HCT116 (cell line): ENCODE data around the gene IFNA10. TPM values are rescaled to one million over a fixed set of nuclear protein-coding genes. Genes with fewer than 3 reads are reported as not detected.
"Not testable (repeated sequence)": the region's sequence is repeated elsewhere in the genome, so short reads cannot be mapped to it uniquely, and the experiment has no call there.

ENCODE experiments used
- ATAC-seq: fragments of 200-7000 bp; cut with Tn5 transposase; 2 replicates; pipeline ENCODE4 v1.9.1; 2020; ENCODE audit warnings: mild to moderate bottlenecking, moderate library complexity
- BruUV-seq: library from RNA; stranded (reverse); fragments of 400-500 nt; replicated peaks from 2 replicates; lab custom pipeline; 2021; lab: Mats Ljungman, UMichigan
- CTCF ChIA-PET: fragments of 300-600 bp; sonication (Branson Sonifier 250); formaldehyde crosslinking; loops from one replicate; lab custom pipeline; 2021; ENCODE audit warnings: antibody characterized with exemption; lab: Charles Lee
- POLR2A ChIA-PET: fragments of 300-600, 350-600 bp; sonication (Branson Sonifier 250); formaldehyde crosslinking; loops from one replicate; lab custom pipeline; 2021; ENCODE audit warnings: antibody characterized with exemption; lab: Charles Lee
- RAD21 ChIA-PET, 2 experiments: fragments of 300-600 bp; sonication (Branson Sonifier 250); formaldehyde crosslinking; loops; one replicate each; lab custom pipeline; 2023; ENCODE audit warnings: low total read pairs in 2 of 2; ENCODE audit not compliant: uncharacterized antibody in 2 of 2, unreplicated experiment in 2 of 2, low non-redundant PET in 1 of 2; lab: Charles Lee
- DNase-seq: peaks from one replicate; pipeline ENCODE4 v3.0.0-alpha.2; 2010; ENCODE audit warnings: low read depth, low spot score
- H2AFZ ChIP-seq: fragments of 200-600 bp; shearing (Covaris generic), sonication (generic); 2 replicates; pipeline ENCODE4 v1.6.1; 2017; ENCODE audit warnings: low read depth, mixed run types, mixed read lengths, antibody characterized with exemption, low read length; ENCODE audit not compliant: poor library complexity, severe bottlenecking
- H3K27ac ChIP-seq: 2 replicates; pipeline ENCODE4 v1.5.1; 2012; ENCODE audit warnings: low read depth, low read length
- H3K27me3 ChIP-seq: fragments of 200-600 bp; sonication (generic); 2 replicates; pipeline ENCODE4 v1.6.1; 2016; ENCODE audit warnings: mixed run types, low read length, mixed read lengths; ENCODE audit not compliant: insufficient read depth
- H3K36me3 ChIP-seq, 2 experiments: fragments of 200-500 bp in 1 of 2; fragments of 200-600 bp in 1 of 2; sonication (Bioruptor generic) in 1 of 2; sonication (generic) in 1 of 2; 2 replicates each; pipeline versions ENCODE4 v1.5.1 to v1.6.1; 2014 to 2016; ENCODE audit warnings: low read length in 2 of 2, inconsistent platforms in 1 of 2, mixed read lengths in 1 of 2, mixed run types in 1 of 2; ENCODE audit not compliant: insufficient read depth in 2 of 2, control insufficient read depth in 1 of 2
- H3K4me1 ChIP-seq, 2 experiments: fragments of 200-600 bp in 1 of 2; sonication (generic) in 1 of 2; 2 replicates each; pipeline versions ENCODE4 v1.5.1 to v1.6.1; 2012 to 2017; ENCODE audit warnings: low read length in 2 of 2, inconsistent platforms in 1 of 2, mild to moderate bottlenecking in 1 of 2, mixed read lengths in 1 of 2, mixed run types in 1 of 2, moderate library complexity in 1 of 2; ENCODE audit not compliant: insufficient read depth in 2 of 2, control insufficient read depth in 1 of 2
- H3K4me2 ChIP-seq: fragments of 200-600 bp; sonication (generic); 2 replicates; pipeline ENCODE4 v1.6.1; 2017; ENCODE audit warnings: mixed run types, low read length, mixed read lengths
- H3K4me3 ChIP-seq, 2 experiments: fragments of 200-600 bp in 1 of 2; sonication (generic) in 1 of 2; replicated peaks in 1 of 2; 2 replicates each; pipeline ENCODE4 v1.5.1; 2011 to 2016; ENCODE audit warnings: low read length in 2 of 2, control low read depth in 1 of 2, low read depth in 1 of 2, mild to moderate bottlenecking in 1 of 2, mixed read lengths in 1 of 2, mixed run types in 1 of 2
- H3K79me2 ChIP-seq: fragments of 200-600 bp; sonication (generic); 2 replicates; pipeline ENCODE4 v1.6.1; 2017; ENCODE audit warnings: mild to moderate bottlenecking, mixed run types, low read length, moderate library complexity, mixed read lengths; ENCODE audit not compliant: insufficient read depth
- H3K9ac ChIP-seq: fragments of 200-600 bp; sonication (generic); 2 replicates; pipeline ENCODE4 v1.6.1; 2016; ENCODE audit warnings: low read length, mixed read lengths
- H3K9me2 ChIP-seq: fragments of 200-600 bp; sonication (generic), shearing (Covaris generic); 2 replicates; pipeline ENCODE4 v1.6.1; 2017; ENCODE audit warnings: mixed run types, mild to moderate bottlenecking, moderate library complexity; ENCODE audit not compliant: insufficient read depth
- H3K9me3 ChIP-seq, 2 experiments: fragments of 200-500 bp in 1 of 2; fragments of 200-600 bp in 1 of 2; sonication (Bioruptor generic) in 1 of 2; sonication (generic) in 1 of 2; 2 replicates each; pipeline ENCODE4 v1.6.1; 2014 to 2017; ENCODE audit warnings: low read length in 2 of 2, mixed read lengths in 2 of 2, inconsistent platforms in 1 of 2, low read depth in 1 of 2, mild to moderate bottlenecking in 1 of 2, mixed run types in 1 of 2, moderate library complexity in 1 of 2; ENCODE audit not compliant: control insufficient read depth in 1 of 2, insufficient read depth in 1 of 2
- H4K20me1 ChIP-seq: fragments of 200-600 bp; sonication (generic), shearing (Covaris generic); 2 replicates; pipeline ENCODE4 v1.6.1; 2017; ENCODE audit warnings: mixed run types, mild to moderate bottlenecking, moderate library complexity; ENCODE audit not compliant: insufficient read depth
- CEBPB ChIP-seq: IDR thresholded peaks from 2 replicates; pipeline ENCODE4 v1.6.1; 2012; ENCODE audit warnings: low read depth
- ELF1 ChIP-seq: IDR thresholded peaks from 2 replicates; pipeline ENCODE4 v1.6.1; 2012; ENCODE audit warnings: low read depth, borderline replicate concordance
- EZH2 ChIP-seq: fragments of 200-600 bp; sonication (generic); IDR thresholded peaks from 2 replicates; pipeline ENCODE4 v1.6.1; 2017; ENCODE audit warnings: antibody characterized with exemption, mixed run types
- EZH2phosphoT487 ChIP-seq: fragments of 200-600 bp; IDR thresholded peaks from 2 replicates; pipeline ENCODE4 v1.6.1; 2018; ENCODE audit warnings: antibody characterized with exemption, borderline replicate concordance
- FOSL1 ChIP-seq: IDR thresholded peaks from 2 replicates; pipeline ENCODE4 v1.6.1; 2012; ENCODE audit warnings: low read depth
- JUND ChIP-seq: IDR thresholded peaks from 2 replicates; pipeline ENCODE4 v1.6.1; 2012
- RAD21 ChIP-seq: IDR thresholded peaks from 2 replicates; pipeline ENCODE4 v1.6.1; 2012; ENCODE audit warnings: low read depth, mild to moderate bottlenecking
- SIN3A ChIP-seq: IDR thresholded peaks from 2 replicates; pipeline ENCODE4 v1.6.1; 2012; ENCODE audit warnings: low read depth
- ZFX ChIP-seq: fragments of 450-650 bp; IDR thresholded peaks from 2 replicates; pipeline ENCODE4 v1.6.1; 2017
- ZNF274 ChIP-seq: fragments of 200-500 bp; sonication (Bioruptor generic); IDR thresholded peaks from 2 replicates; pipeline ENCODE4 v1.6.1; 2014; ENCODE audit warnings: mild to moderate bottlenecking, low read depth, low read length, inconsistent platforms
- intact Hi-C: fragments of 100-400 bp; cut with micrococcal nuclease; formaldehyde crosslinking; loops from 2 replicates; pipeline ENCODE4 v1.10.0; 2022
- total RNA-seq: library from RNA; stranded (reverse); gene quantifications from one replicate; pipeline ENCODE4 v1.2.1, GENCODE V29; 2021; ENCODE audit not compliant: unreplicated experiment
- TF ChIP-seq, protein P1 (sequence below), 3 experiments: fragments of 200-600 bp in 1 of 3; sonication (generic) in 1 of 3; IDR thresholded peaks in 2 of 3; conservative IDR thresholded peaks in 1 of 3; 2 replicates each; pipeline ENCODE4 v1.5.1; 2012 to 2017; ENCODE audit warnings: low read depth in 2 of 3, low read length in 2 of 3, antibody characterized with exemption in 1 of 3, borderline replicate concordance in 1 of 3, control low read depth in 1 of 3, mild to moderate bottlenecking in 1 of 3, mixed read lengths in 1 of 3, mixed run types in 1 of 3, moderate library complexity in 1 of 3; ENCODE audit not compliant: insufficient read depth in 1 of 3
- TF ChIP-seq, protein P2 (sequence below): IDR thresholded peaks from 2 replicates; pipeline ENCODE4 v1.6.1; 2011; ENCODE audit warnings: mild to moderate bottlenecking, low read length, moderate library complexity; ENCODE audit not compliant: insufficient replicate concordance; ENCODE audit errors: extremely low read depth

IFNA10 gene
- total RNA-seq, 1 experiment from 2014 or later: not detected

DNA sequence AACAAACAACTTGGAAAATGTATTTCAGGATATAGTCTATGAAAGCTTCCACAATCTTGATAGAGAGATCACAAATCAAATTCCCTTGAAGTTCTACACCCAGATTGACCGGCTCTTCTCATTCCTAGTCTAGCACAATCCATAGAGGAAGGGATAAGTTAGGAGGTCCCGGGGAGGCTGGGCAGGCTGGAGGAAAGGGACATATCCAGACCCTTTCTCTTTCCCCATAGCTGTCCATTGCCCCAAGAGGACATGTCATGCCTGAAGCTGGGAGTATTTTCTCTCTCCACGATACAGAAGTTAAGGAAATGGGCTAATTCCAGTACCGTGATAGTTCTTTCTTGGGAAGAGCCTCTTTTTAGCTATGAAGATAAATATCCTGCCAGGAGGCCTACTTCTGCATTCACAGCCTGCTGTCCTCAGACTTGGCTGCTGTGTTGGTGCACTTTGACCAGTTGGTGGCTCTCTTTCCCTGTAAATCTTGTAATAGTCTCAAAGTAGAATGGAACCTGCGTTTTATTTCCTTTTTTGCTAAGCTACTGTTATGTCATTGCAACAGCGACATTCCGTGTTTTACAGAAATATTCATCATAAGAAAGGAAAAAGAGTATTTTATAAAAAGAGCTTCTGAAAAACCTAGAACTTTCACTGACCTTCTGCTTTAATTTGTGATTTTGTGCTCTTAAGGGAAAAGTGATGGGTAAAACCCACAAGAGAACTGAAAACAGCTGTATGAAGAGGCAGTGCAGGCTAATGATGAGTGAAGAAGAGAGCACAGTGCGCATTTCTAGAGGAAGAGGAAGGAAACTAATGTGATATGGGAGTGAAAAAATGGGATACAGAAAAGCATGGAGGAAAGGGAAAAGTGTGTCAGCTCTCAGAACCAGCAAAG is 28.8 kb upstream of the IFNA10 start:
- H3K27ac ChIP-seq, H3K27me3 ChIP-seq, H3K4me3 ChIP-seq, H3K9me3 ChIP-seq, H4K20me1 ChIP-seq, H3K36me3 ChIP-seq, H3K9me2 ChIP-seq, BruUV-seq, H3K4me1 ChIP-seq, H3K79me2 ChIP-seq, H3K9ac ChIP-seq: not testable (repeated sequence)
- POLR2A ChIA-PET: interaction anchor here (0.7 kb wide), 1 partner anchor 285 kb away, joined by 3 read pairs; no protein-coding TSS in a partner anchor
- Histone ChIP-seq H3K4me2 (peak overlapping the region; percentile 44), H2AFZ (peak overlapping the region; percentile 59)
- RAD21 ChIA-PET: interaction anchor here (0.6 to 1.0 kb wide), 3 partner anchors 83 to 558 kb away, joined by 3 to 4 read pairs (median 3); no protein-coding TSS in a partner anchor
- TF ChIP-seq, protein P1, sequence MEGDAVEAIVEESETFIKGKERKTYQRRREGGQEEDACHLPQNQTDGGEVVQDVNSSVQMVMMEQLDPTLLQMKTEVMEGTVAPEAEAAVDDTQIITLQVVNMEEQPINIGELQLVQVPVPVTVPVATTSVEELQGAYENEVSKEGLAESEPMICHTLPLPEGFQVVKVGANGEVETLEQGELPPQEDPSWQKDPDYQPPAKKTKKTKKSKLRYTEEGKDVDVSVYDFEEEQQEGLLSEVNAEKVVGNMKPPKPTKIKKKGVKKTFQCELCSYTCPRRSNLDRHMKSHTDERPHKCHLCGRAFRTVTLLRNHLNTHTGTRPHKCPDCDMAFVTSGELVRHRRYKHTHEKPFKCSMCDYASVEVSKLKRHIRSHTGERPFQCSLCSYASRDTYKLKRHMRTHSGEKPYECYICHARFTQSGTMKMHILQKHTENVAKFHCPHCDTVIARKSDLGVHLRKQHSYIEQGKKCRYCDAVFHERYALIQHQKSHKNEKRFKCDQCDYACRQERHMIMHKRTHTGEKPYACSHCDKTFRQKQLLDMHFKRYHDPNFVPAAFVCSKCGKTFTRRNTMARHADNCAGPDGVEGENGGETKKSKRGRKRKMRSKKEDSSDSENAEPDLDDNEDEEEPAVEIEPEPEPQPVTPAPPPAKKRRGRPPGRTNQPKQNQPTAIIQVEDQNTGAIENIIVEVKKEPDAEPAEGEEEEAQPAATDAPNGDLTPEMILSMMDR (IDR thresholded peaks at IDR 0.05 in 2 of 3, conservative IDR thresholded peaks at IDR 0.05 in 1 of 3; ENCODE audit: borderline replicate concordance in 1 of 3, insufficient read depth in 1 of 3, low read depth in 2 of 3, low read length in 2 of 3): peak; percentile 68 to 73 (median 68)
- TF ChIP-seq RAD21: peak; percentile 80
- CTCF ChIA-PET: interaction anchor here (0.6 to 2.6 kb wide), 33 partner anchors 9 to 1008 kb away, joined by 3 to 22 read pairs (median 5); partner anchors contain the start of gene CDKN2B
- intact Hi-C loops: loop anchor here (1.0 to 10.0 kb wide), 2 partner anchors 270 to 559 kb away; no protein-coding TSS in a partner anchor
- DNase-seq (peak; percentile 56), ATAC-seq (peak; percentile 97)

DNA sequence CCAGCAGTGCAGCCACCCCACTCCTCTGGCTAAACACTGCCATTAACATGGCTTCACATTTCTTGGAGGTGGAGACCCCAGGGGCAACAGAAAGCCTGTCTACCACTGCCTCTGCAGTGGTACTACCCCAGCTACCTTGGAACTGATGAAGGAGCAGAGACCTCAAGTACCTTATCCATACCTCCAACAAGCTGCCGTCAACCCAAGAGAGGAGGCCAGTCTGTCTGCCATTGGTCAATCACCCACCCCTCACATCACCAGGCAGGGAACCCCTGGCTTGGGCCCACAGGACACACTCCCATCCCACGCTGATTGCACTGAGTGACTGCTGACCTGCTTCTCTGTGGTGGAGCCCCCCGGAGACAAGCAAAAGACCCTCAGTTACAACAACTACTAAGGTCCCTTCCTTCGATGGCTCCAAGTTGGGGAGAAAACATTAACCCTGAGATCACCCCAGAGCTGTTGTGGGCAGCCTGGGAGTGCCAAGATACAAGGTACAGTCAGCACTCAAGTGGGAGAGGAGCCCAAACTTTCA is 27.3 kb upstream of the IFNA10 start:
- CTCF ChIA-PET: interaction anchor here (1.6 kb wide), 1 partner anchor 19 kb away, joined by 3 read pairs; no protein-coding TSS in a partner anchor
- Histone ChIP-seq H3K9me3 (no peaks in the 10 kb centered on the region), H2AFZ (no peak overlapping the region), H3K27ac (no peak overlapping the region), H3K79me2 (no peaks in the 10 kb centered on the region), H3K9ac (no peak overlapping the region), H3K4me3 (no peak overlapping the region), H3K9me2 (no peaks in the 10 kb centered on the region), H3K4me2 (no peak overlapping the region), H4K20me1 (no peaks in the 10 kb centered on the region), H3K4me1 (no peaks in the 10 kb centered on the region), H3K36me3 (no peaks in the 10 kb centered on the region), H3K27me3 (no peaks in the 10 kb centered on the region)
- ATAC-seq (no peak), DNase-seq (no peak)
- RAD21 ChIA-PET: no interaction called here
- POLR2A ChIA-PET: no interaction called here
- no TSS peak for BruUV-seq
- intact Hi-C loops: loop anchor here (10.0 kb wide), 1 partner anchor 561 kb away; no protein-coding TSS in a partner anchor
- TF ChIP-seq, protein P2, sequence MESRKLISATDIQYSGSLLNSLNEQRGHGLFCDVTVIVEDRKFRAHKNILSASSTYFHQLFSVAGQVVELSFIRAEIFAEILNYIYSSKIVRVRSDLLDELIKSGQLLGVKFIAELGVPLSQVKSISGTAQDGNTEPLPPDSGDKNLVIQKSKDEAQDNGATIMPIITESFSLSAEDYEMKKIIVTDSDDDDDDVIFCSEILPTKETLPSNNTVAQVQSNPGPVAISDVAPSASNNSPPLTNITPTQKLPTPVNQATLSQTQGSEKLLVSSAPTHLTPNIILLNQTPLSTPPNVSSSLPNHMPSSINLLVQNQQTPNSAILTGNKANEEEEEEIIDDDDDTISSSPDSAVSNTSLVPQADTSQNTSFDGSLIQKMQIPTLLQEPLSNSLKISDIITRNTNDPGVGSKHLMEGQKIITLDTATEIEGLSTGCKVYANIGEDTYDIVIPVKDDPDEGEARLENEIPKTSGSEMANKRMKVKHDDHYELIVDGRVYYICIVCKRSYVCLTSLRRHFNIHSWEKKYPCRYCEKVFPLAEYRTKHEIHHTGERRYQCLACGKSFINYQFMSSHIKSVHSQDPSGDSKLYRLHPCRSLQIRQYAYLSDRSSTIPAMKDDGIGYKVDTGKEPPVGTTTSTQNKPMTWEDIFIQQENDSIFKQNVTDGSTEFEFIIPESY: no peak
- TF ChIP-seq SIN3A (no peak), CEBPB (no peak), EZH2phosphoT487 (no peak), EZH2 (no peak), ZNF274 (no peak), ZFX (no peak), FOSL1 (no peak), JUND (no peak), ELF1 (no peak)
